ENCODE data around the gene ZBTB7C.

- no peak for TF ChIP-seq CTCF (IDR thresholded peaks at IDR 0.05)
- TF ChIP-seq POLR2A (IDR thresholded peaks at IDR 0.05) = no peak
- TF ChIP-seq POLR2AphosphoS5 (IDR thresholded peaks at IDR 0.05) = no peak
These were observed 304.5 kb downstream of the ZBTB7C start for GRCh38 chr18:48104705-48105104.
